ENCODE measurements around the gene RMND5B. TPM values are rescaled to one million over a fixed set of nuclear protein-coding genes. Genes with fewer than 3 reads are reported as not detected.
"Not testable (repeated sequence)": the region's sequence is repeated elsewhere in the genome, so short reads cannot be mapped to it uniquely, and the experiment has no call there.

RMND5B gene, protein sequence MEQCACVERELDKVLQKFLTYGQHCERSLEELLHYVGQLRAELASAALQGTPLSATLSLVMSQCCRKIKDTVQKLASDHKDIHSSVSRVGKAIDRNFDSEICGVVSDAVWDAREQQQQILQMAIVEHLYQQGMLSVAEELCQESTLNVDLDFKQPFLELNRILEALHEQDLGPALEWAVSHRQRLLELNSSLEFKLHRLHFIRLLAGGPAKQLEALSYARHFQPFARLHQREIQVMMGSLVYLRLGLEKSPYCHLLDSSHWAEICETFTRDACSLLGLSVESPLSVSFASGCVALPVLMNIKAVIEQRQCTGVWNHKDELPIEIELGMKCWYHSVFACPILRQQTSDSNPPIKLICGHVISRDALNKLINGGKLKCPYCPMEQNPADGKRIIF
- total RNA-seq, result 22.6 TPM
- 10 to 100 TPM; 27.6 to 38.6 (median 32.0) TPM for polyA plus RNA-seq (ENCODE audit: insufficient read depth in 1 of 8, insufficient read length in 8 of 8, low replicate concordance in 1 of 8)
- long read RNA-seq, donor 1, result 0 reads
- long read RNA-seq, donor 2, result 0 reads
- long read RNA-seq, donor 3, full-length matches to known transcripts, result 7 of 12 reads
- long read RNA-seq, donor 3, partial matches to known transcripts, result 5 of 12 reads
- long read RNA-seq, donor 3, other reads (novel, unspliced or antisense), result 0 of 12 reads
- long read RNA-seq, donor 4, partial matches to known transcripts, result 45 of 175 reads
- long read RNA-seq, donor 4, other reads (novel, unspliced or antisense), result 128 of 175 reads
- long read RNA-seq, donor 5, partial matches to known transcripts, result 95 of 493 reads
- long read RNA-seq, donor 5, other reads (novel, unspliced or antisense), result 395 of 493 reads
- long read RNA-seq, donor 6, partial matches to known transcripts, result 446 of 485 reads
- long read RNA-seq, donor 6, other reads (novel, unspliced or antisense), result 32 of 485 reads
- long read RNA-seq, donor 7, partial matches to known transcripts, result 0 of 4 reads
- long read RNA-seq, donor 7, other reads (novel, unspliced or antisense), result 0 of 4 reads
- long read RNA-seq, donor 8, partial matches to known transcripts, result 0 of 3 reads
- long read RNA-seq, donor 8, other reads (novel, unspliced or antisense), result 0 of 3 reads
- long read RNA-seq, donor 9, partial matches to known transcripts, result 17 of 170 reads
- long read RNA-seq, donor 9, other reads (novel, unspliced or antisense), result 150 of 170 reads
- long read RNA-seq, donor 10, partial matches to known transcripts, result 30 of 314 reads
- long read RNA-seq, donor 10, other reads (novel, unspliced or antisense), result 281 of 314 reads
- long read RNA-seq, donor 11, partial matches to known transcripts, result 19 of 183 reads
- long read RNA-seq, donor 11, other reads (novel, unspliced or antisense), result 158 of 183 reads

- Histone ChIP-seq H3K4me1 (ENCODE audit: control insufficient read depth, insufficient read depth, low read length) (peaks cover 10% of the 10 kb centered on the region), H3K4me3 (ENCODE audit: low read length) (peak within 1 kb of the TSS; percentile 69), H3K36me3 (ENCODE audit: control insufficient read depth, insufficient read depth, low read length) (peaks cover 21% of the 10 kb centered on the region), H3K27me3 (ENCODE audit: control insufficient read depth, insufficient read depth, low read length) (no peaks in the 10 kb centered on the region), H3K9me3 (replicated peaks; ENCODE audit: control insufficient read depth, low read depth, low read length) (no peaks in the 10 kb centered on the region), H3K27ac (ENCODE audit: low read length) (peak within 1 kb of the TSS; percentile 77)
- DNase-seq, result peak; percentile 90
- WGBS (ENCODE audit: insufficient coverage), result under 1% methylated on average over 98 of the region's 102 CpGs
These were observed at the start of gene RMND5B for GRCh38 chr5:178130576-178131445. RMND5B (plus strand) TSS chr5:178131014; CDS start chr5:178138120, 7,106 bp downstream.

GRCh38 chr5:178081571-178082243 lies 49.1 kb upstream of the RMND5B start:
- whole genome bisulfite sequencing (ENCODE audit: insufficient coverage), result 59% methylated on average over 10 of the region's 12 CpGs
- DNase-seq, result no peak
- H3K4me3 ChIP-seq (ENCODE audit: low read length), result no peak overlapping the region
- H3K27me3 ChIP-seq (ENCODE audit: control insufficient read depth, insufficient read depth, low read length), result peaks cover 4% of the 10 kb centered on the region
- H3K36me3 ChIP-seq (ENCODE audit: control insufficient read depth, insufficient read depth, low read length), result no peaks in the 10 kb centered on the region
- H3K4me1 ChIP-seq (ENCODE audit: control insufficient read depth, insufficient read depth, low read length), result peaks cover 8% of the 10 kb centered on the region
- no peak overlapping the region for H3K27ac ChIP-seq (ENCODE audit: low read length)
- no peaks in the 10 kb centered on the region for H3K9me3 ChIP-seq (replicated peaks; ENCODE audit: control insufficient read depth, low read depth, low read length)

GRCh38 chr5:178083922-178084321 lies 46.9 kb upstream of the RMND5B start:
- H3K27ac ChIP-seq (ENCODE audit: low read length), result no peak overlapping the region
- WGBS (ENCODE audit: insufficient coverage), result 57% methylated on average over 3 of the region's 6 CpGs
- H3K27me3 ChIP-seq (ENCODE audit: control insufficient read depth, insufficient read depth, low read length), result peaks cover 4% of the 10 kb centered on the region
- DNase-seq, result no peak
- H3K36me3 ChIP-seq (ENCODE audit: control insufficient read depth, insufficient read depth, low read length), result no peaks in the 10 kb centered on the region
- H3K9me3 ChIP-seq (replicated peaks; ENCODE audit: control insufficient read depth, low read depth, low read length), result no peaks in the 10 kb centered on the region
- H3K4me3 ChIP-seq (ENCODE audit: low read length), result no peak overlapping the region
- H3K4me1 ChIP-seq (ENCODE audit: control insufficient read depth, insufficient read depth, low read length), result peaks cover 4% of the 10 kb centered on the region

GRCh38 chr5:178085316-178085715 lies 45.5 kb upstream of the RMND5B start:
- Histone ChIP-seq H3K4me3 (ENCODE audit: low read length) (no peak overlapping the region), H3K9me3 (replicated peaks; ENCODE audit: control insufficient read depth, low read depth, low read length) (no peaks in the 10 kb centered on the region), H3K36me3 (ENCODE audit: control insufficient read depth, insufficient read depth, low read length) (no peaks in the 10 kb centered on the region), H3K4me1 (ENCODE audit: control insufficient read depth, insufficient read depth, low read length) (peaks cover 4% of the 10 kb centered on the region), H3K27ac (ENCODE audit: low read length) (no peak overlapping the region), H3K27me3 (ENCODE audit: control insufficient read depth, insufficient read depth, low read length) (peaks cover 4% of the 10 kb centered on the region)
- no CpG with 5 or more reads among the region's 6 CpGs for WGBS (ENCODE audit: insufficient coverage)
- DNase-seq, result no peak

- no peaks in the 10 kb centered on the region for H3K9me3 ChIP-seq (replicated peaks; ENCODE audit: control insufficient read depth, low read depth, low read length)
- 34% methylated on average over 25 of the region's 25 CpGs for WGBS (ENCODE audit: insufficient coverage)
- H3K36me3 ChIP-seq (ENCODE audit: control insufficient read depth, insufficient read depth, low read length), result no peaks in the 10 kb centered on the region
- peaks cover 4% of the 10 kb centered on the region for H3K4me1 ChIP-seq (ENCODE audit: control insufficient read depth, insufficient read depth, low read length)
- H3K4me3 ChIP-seq (ENCODE audit: low read length), result no peak overlapping the region
- H3K27me3 ChIP-seq (ENCODE audit: control insufficient read depth, insufficient read depth, low read length), result peaks cover 4% of the 10 kb centered on the region
- no peak overlapping the region for H3K27ac ChIP-seq (ENCODE audit: low read length)
- DNase-seq, result no peak
These were observed 44.5 kb upstream of the RMND5B start for GRCh38 chr5:178086266-178086665.

GRCh38 chr5:178087199-178087598 lies 43.6 kb upstream of the RMND5B start:
- H3K4me3 ChIP-seq (ENCODE audit: low read length); H3K27me3 ChIP-seq (ENCODE audit: control insufficient read depth, insufficient read depth, low read length); H3K4me1 ChIP-seq (ENCODE audit: control insufficient read depth, insufficient read depth, low read length); H3K9me3 ChIP-seq (replicated peaks; ENCODE audit: control insufficient read depth, low read depth, low read length); H3K36me3 ChIP-seq (ENCODE audit: control insufficient read depth, insufficient read depth, low read length); H3K27ac ChIP-seq (ENCODE audit: low read length); DNase-seq: not testable (repeated sequence)
- no CpG with 5 or more reads among the region's 5 CpGs for WGBS (ENCODE audit: insufficient coverage)

DNA sequence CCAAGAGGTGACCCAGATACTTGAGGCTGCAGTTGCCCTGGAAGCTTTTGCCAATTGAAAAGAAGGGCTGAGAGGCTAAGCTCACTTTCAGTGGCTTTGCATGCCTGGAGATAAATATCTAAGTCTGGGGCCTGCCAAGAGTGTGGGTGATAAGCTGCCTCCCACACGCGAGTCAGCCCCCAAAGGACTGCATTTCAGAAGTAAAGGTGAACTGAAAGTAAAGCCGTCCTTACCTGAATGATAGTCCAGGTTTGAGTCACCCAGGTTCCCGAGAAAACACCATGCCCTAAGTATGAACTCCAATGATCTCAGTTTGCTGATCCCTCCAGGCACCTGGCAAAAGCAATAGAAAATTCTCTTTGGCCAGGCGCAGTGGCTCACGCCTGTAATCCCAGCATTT lies 40.0 kb upstream of the RMND5B start:
- H3K9me3 ChIP-seq (replicated peaks; ENCODE audit: control insufficient read depth, low read depth, low read length), result no peaks in the 10 kb centered on the region
- peaks cover 4% of the 10 kb centered on the region for H3K27me3 ChIP-seq (ENCODE audit: control insufficient read depth, insufficient read depth, low read length)
- WGBS (ENCODE audit: insufficient coverage), result 88% methylated on average over 6 of the region's 6 CpGs
- no peaks in the 10 kb centered on the region for H3K36me3 ChIP-seq (ENCODE audit: control insufficient read depth, insufficient read depth, low read length)
- no peak overlapping the region for H3K27ac ChIP-seq (ENCODE audit: low read length)
- no peak for DNase-seq
- H3K4me3 ChIP-seq (ENCODE audit: low read length), result no peak overlapping the region
- H3K4me1 ChIP-seq (ENCODE audit: control insufficient read depth, insufficient read depth, low read length), result no peaks in the 10 kb centered on the region

- no CpG with 5 or more reads among the region's 2 CpGs for WGBS (ENCODE audit: insufficient coverage)
These were observed 37.7 kb upstream of the RMND5B start for GRCh38 chr5:178093134-178093533.

GRCh38 chr5:178094345-178094744 lies 36.5 kb upstream of the RMND5B start:
- H3K4me1 ChIP-seq (ENCODE audit: control insufficient read depth, insufficient read depth, low read length), result no peaks in the 10 kb centered on the region
- no peaks in the 10 kb centered on the region for H3K36me3 ChIP-seq (ENCODE audit: control insufficient read depth, insufficient read depth, low read length)
- DNase-seq, result no peak
- no peaks in the 10 kb centered on the region for H3K9me3 ChIP-seq (replicated peaks; ENCODE audit: control insufficient read depth, low read depth, low read length)
- no peaks in the 10 kb centered on the region for H3K27me3 ChIP-seq (ENCODE audit: control insufficient read depth, insufficient read depth, low read length)
- H3K4me3 ChIP-seq (ENCODE audit: low read length), result no peak overlapping the region
- H3K27ac ChIP-seq (ENCODE audit: low read length), result no peak overlapping the region
- 86% methylated on average over 9 of the region's 9 CpGs for WGBS (ENCODE audit: insufficient coverage)

More at GRCh38 chr5:178093134-178093533, 37.7 kb upstream of the RMND5B start:
- H3K4me3 ChIP-seq (ENCODE audit: low read length), result no peak overlapping the region
- no peak overlapping the region for H3K27ac ChIP-seq (ENCODE audit: low read length)
- DNase-seq, result no peak
- no peaks in the 10 kb centered on the region for H3K27me3 ChIP-seq (ENCODE audit: control insufficient read depth, insufficient read depth, low read length)
- no peaks in the 10 kb centered on the region for H3K36me3 ChIP-seq (ENCODE audit: control insufficient read depth, insufficient read depth, low read length)
- no peaks in the 10 kb centered on the region for H3K9me3 ChIP-seq (replicated peaks; ENCODE audit: control insufficient read depth, low read depth, low read length)
- no peaks in the 10 kb centered on the region for H3K4me1 ChIP-seq (ENCODE audit: control insufficient read depth, insufficient read depth, low read length)

Data from muscle of leg (tissue), 16 donors.